ENCODE results near the gene DIPK1B.

- TF ChIP-seq TAF1 (IDR thresholded peaks at IDR 0.05; ENCODE audit: borderline replicate concordance, low read depth, low read length) (no peak), CTCF (IDR thresholded peaks at IDR 0.05 in 2 of 3, conservative IDR thresholded peaks at IDR 0.05 in 1 of 3; ENCODE audit: control insufficient read depth in 2 of 3, extremely low read depth in 1 of 3, insufficient read depth in 1 of 3, low read depth in 3 of 3, low read length in 3 of 3) (no peak), BCL11A (IDR thresholded peaks at IDR 0.05; ENCODE audit: low read depth, low read length) (no peak), TARDBP (IDR thresholded peaks at IDR 0.05; ENCODE audit: borderline replicate concordance) (no peak), REST (IDR thresholded peaks at IDR 0.05; ENCODE audit: low read depth, low read length) (no peak), YY1 (IDR thresholded peaks at IDR 0.05; ENCODE audit: low read depth, low read length) (no peak), EZH2 (IDR thresholded peaks at IDR 0.05; ENCODE audit: borderline replicate concordance, control insufficient read depth, low read depth, low read length) (no peak), CBX5 (IDR thresholded peaks at IDR 0.05; ENCODE audit: low read depth) (no peak), POLR2A (IDR thresholded peaks at IDR 0.05; ENCODE audit: low read depth, low read length) (no peak), SMC3 (IDR thresholded peaks at IDR 0.05; ENCODE audit: borderline replicate concordance, low read length) (no peak), JUNB (IDR thresholded peaks at IDR 0.05) (no peak)
Measured at GRCh38 chr9:136667214-136667939, 45.0 kb upstream of the DIPK1B start.

Measured in GM12878 (cell line).